HL-60/S4 treated with retinoic acid at 250 ng/mL for 4 days and 3 days (cell line): ENCODE results near the gene PRPS1.
"Not testable (repeated sequence)": the region's sequence is repeated elsewhere in the genome, so short reads cannot be mapped to it uniquely, and the experiment has no call there.

Experiments
- in situ Hi-C: fragments of 300-500 bp; cut with MboI; formaldehyde crosslinking; loops from 2 replicates; pipeline ENCODE4 v1.7.0; 2022; ENCODE audit warnings: low sequenced_read_pairs

PRPS1 gene

DNA sequence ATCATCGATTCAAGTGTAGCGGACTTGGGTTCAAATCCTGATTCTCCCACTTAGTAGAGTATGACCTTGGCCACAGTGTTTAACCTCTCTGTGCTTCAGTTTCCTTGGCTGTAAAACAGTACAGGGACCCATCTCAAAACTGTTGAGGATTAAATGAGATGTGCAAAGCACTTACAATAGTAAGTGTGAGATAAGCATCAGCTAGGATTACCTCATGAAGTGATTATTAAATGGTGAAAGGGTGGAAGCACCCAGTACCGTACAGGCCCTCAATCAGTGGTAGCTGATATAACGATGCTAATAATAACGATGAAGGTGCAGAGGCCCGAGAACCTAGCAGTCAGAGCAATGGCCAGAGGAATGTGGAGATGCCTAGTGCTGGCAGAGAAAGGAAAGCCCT is 45.1 kb downstream of the PRPS1 start:
- in situ Hi-C loops = loop anchor here (25.0 kb wide), 1 partner anchor 114 kb away; the partner anchor contains the start of genes NCBP2L and TSC22D3

DNA sequence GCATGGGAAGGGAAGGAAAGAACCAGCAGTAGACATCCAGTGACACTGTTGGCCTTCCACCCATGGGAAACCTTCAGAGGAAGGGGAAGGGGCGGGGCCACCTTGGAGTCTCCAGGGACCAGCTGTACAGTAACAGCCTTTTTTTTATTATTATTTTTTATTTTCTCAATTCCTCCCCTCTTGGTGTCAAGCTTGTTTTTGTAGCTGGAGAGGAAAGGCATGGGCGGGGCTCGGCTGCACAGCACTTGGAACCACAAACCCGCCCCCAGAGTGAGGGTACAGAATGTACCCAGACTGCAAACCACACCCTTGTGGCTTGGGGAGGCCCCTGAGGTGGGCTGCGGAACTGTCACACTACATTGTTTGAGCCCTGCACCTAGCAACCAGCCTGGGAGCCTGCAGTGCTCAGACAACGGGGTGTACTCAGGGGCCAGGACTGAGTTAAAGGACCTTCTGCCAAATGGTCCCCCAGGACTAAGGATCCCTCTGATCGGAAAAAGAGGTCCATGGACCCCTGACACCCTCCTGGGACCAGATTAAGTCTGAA is 45.7 kb downstream of the PRPS1 start:
- in situ Hi-C loops = loop anchor here (25.0 kb wide), 1 partner anchor 113 kb away; the partner anchor contains the start of genes NCBP2L and TSC22D3

DNA sequence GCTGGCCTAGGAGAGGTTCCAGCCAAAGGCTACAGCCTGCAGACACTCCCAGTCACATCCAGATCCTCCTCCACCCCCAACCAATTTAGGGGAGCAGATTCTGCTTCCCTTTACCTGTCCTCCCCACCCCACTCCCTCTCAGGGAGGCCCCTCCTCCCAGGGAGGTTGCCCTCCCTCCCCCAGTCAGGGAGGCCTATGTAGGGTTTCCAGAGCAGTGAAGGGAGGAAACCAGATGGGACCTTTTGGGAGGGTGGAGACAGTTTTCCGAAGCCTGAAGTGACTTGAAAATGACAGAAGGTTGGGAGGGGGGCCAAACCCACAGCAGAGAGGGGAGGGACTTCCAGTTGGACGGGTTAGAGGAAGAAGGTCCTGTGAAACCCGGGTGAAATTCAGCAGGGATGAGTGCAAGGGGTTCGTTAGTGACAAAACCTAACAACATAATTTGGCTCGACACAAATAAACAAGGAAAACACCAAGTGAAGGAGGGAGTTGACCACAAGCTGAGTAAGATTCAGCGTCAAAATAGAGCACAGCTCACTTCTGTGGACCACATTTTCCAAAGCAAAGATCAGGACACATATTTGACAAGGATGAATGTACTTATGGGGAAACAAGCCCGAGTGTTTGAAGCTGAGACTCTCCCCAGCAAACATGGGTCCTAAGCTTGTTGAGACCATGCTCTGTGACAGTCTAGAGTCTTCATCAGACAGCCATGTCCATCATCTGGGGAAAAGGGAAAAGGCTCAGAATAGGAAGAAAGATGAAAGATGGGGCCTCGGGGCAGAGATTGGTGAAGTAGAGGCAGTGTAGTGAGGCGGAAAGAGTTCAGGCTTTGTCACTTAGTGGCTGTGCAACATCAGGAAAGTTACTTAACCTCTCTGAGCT is 46.4 kb downstream of the PRPS1 start:
- in situ Hi-C loops = loop anchor here (25.0 kb wide), 1 partner anchor 113 kb away; the partner anchor contains the start of genes NCBP2L and TSC22D3

DNA sequence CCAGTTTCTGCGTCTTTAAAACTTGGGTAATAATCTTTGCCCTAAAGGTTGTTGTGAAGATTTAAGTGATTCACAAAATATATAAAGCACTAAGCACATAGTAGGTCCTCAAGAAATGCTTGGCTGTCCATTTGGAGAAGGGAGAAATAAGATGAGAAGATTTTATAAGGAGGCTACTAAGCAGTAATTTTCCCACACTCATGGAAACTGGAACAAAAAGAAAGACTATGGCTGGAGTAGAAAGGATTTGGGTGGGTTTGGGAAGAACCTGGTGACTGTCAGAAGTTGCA is 47.0 kb downstream of the PRPS1 start:
- in situ Hi-C loops = no loop called here

DNA sequence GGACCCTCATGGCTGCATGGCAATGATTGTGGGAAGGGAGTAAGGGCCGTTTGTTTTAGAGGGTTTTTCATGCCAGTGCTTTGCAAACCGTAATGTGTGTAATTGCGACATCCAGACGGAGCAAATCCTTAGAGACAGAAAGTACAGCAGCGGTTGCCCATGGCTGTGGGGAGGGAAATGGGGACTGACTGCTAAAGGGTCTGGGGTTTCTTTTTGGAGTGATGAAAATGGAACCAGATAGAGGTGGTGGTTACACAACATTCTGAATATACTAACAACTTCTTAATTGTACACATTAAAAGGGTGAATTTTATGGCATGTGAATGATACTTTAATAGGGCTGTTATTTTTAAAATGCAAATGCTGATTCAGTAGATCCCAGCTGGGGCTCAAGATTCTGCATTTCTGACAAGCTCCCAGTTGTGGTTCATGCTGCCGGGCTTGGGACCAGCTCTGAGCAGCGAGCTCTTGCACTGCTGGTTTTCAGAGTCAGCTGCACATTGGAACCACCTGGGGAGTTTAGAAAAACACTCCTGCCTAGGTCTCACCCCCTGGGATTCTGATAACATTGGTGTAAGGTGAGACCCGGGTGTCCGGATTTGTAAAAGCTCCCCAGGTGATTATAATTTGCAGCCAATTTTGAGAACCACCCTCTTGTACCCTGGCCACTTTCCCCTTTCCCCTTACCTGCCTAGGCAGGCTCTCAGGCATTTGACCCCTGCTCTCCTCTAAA is 47.7 kb downstream of the PRPS1 start:
- in situ Hi-C loops = no loop called here

DNA sequence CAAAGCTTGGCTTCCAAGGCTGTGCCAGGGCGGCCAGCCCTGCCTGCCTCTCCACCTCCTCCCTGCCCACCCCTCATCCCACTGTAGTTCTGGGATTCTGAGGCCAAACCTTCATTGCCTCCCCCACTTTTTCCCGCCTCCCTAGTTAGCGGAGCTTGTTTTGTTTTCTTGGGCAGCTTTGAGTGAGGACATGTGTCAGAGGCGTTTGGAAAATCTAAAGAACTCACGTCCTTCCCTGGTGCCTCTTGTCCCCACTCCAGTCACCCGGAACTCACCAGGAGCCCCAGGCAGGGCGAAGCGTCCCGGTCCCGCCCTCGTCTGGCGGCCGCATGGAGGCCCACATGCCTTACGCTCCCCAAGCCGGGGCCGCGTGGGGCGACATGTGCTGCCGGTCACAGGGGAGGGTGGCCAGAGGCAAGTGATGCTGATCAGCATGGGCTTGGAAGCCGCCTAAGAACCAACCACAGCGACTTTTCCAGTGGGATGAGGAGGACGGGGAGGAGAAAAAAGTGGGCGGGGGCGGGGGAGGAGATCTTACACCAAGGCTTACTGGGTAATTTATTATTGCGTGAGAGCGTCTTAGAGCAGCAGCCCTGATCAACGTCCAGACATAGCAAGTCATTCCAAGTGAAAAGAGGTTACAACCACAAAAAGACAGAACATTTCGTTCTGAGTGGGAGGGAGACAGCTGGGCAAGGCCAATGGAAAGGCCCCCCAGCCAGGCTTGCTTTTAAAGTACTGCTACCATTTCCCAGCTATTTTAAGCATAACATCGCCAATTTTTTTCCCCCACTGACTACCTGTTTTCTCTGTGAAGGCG is 48.5 kb downstream of the PRPS1 start:
- in situ Hi-C loops = no loop called here

DNA sequence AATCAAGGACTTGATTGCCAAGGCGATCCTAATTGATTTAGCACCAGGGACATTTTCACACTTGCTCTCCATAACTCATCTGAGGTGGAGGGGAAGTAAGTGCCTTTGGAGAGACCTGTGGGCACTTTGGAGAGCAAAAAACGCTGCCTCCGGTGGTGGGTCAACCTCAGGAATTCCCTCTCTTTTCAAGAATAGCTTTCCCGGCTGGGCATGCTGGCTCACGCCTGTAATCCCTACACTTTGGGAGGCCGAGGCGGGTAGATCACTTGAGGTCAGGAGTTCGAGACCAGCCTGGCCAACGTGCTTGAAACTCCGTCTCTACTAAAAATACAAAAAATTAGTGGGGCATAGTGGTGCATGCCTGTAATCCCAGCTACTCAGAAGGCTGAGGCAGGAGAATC is 49.2 kb downstream of the PRPS1 start:
- in situ Hi-C loops = no loop called here

DNA sequence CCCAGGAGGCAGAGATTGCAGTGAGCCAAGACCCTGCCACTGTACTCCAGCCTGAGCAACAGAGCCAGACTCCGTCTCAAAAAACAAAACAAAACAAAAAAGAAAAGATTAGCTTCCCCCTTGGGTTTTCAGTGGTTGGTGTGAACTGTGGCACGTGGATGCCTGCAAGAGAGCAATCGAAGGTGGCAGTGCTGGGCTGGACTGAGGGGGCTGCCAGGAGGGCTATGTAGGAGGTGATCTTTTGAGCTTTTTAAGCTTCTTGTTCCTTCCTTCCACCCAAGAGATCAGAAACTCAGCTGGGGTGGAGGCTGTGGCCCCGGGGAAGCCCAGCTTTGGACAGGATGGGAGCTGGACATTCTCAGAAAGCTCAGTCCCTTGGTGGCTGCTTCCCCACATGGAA is 49.6 kb downstream of the PRPS1 start:
- in situ Hi-C loops = no loop called here

DNA sequence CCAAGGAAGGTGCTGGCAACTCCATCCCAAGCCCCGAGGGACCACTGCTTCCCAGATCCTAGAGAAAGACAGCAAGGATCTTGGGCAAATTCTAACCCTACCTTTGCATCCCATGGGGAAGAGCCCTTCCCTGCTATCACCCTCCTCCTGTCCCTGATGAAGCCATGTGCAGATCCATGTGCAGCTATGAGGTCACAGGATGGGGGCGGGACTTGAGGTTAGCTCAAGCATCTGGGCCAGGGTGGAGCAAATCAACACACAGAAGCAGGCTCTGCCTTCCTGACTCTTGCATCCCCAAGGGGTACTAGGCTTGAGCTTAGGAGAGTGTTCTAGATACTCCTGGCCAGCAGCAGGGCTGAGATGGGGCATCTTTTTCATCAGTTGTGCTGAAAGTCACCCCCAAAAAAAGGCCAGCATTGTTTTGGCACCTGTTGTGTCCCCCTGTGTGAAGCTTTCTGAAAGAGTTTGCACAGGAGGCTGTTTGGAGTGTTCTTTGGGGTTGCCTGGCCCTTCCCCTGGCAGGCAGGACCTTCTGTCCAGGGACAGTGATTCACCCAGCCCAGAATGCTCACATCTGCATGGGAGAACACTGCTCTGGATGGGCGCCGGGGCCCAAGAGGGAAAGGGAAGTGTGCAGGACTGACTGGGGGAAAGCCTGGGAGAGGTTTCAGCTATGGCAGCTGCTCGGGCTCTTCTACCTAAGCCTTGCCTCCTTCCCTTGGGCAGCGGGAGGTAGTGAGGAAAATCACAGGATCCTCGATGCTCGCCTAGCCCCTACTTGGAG is 50.8 kb downstream of the PRPS1 start:
- in situ Hi-C loops = no loop called here

DNA sequence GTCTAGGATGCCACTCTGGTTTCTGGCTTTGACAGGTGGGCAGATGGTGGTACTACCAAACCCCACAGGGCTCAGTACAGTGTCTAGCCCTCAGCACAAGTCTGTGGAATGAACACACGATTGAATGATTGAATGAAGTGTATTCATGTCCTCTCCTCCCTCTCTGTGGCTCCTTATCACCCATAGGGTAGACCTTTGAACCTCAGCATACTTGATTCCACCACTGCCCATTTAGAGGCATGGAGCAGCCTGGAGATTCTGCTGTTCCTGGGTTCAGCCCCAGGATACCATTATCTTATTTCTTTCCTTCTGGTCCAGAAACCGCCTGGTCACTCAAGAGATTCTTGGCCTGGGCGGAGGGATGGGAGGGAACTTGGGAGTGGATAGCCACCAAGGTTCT is 53.9 kb downstream of the PRPS1 start:
- in situ Hi-C loops = no loop called here

DNA sequence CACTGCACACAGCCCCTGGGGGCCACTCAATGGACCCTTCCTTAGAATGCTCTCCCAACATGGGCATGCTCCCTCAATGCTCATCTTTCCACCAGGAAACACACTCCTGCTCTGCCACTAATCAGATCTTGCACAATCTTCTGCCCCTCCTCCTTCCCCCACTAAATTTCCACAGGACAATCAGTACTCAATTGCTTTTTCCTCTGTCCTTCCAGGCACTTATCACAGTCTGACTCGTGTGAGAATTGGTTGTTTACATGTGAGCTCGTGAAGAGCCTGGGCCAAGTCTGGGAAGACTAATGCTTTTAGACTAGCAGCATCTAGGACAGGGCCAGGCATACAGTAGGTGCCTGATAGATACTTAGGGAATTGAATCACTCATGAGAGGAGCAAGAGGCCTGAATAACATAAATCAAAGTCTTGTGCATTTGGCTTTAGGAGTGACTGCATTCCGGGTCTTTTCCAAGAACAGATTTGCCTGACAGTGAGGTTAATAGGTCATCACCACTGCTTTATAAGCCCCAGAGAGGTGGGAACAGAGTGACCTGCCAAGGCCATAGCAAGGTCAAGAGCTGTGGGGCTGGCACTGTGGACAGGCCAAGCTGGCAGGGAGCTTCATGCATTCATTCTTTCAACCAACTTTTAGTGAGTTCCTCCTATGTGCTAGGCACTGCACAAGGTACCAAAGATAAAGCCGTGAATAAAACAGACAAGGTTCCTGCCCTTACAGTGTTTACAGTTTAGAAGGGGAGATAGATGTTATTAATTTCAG is 55.0 kb downstream of the PRPS1 start:
- in situ Hi-C loops = no loop called here

DNA sequence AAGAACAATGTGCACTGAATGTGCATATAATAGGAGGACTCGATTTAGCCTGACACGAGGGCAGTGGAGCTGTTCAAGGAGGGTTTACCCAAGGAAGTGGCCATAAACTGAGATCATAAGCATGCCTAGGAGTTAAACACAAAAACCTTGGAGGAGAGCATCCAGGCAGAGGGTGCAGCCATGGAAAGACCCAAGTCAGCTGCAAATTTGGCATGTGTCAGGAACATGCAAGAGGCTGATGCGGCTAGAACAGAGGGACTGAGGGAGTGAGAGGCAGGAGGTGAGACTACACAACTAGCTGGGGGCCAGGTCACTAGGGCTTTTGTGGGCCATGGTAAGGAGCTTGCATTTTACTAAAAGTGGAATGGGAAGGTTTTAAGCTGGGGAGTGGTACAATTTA is 55.6 kb downstream of the PRPS1 start:
- in situ Hi-C loops = no loop called here

DNA sequence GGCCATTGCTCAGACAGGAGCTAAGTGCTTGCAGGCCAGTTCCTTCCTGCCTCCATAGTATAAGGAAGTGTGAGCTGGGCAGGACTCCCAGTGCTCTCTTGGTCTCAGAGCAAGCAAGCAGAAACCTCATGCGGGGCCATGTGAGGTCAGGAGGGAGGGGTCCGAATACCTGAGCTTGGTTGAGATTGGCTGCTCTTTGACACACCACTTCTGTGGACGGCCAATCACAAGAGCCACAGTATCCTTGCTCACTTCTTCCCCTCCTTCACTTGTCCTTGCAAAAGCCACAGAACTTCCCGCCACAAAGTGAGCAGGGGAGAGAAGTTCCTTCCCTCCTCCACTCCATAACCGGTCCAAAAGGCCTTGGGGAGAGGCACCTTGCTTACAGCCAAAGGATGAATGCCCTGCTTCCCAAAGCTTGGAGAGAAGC is 56.7 kb downstream of the PRPS1 start:
- in situ Hi-C loops = no loop called here

DNA sequence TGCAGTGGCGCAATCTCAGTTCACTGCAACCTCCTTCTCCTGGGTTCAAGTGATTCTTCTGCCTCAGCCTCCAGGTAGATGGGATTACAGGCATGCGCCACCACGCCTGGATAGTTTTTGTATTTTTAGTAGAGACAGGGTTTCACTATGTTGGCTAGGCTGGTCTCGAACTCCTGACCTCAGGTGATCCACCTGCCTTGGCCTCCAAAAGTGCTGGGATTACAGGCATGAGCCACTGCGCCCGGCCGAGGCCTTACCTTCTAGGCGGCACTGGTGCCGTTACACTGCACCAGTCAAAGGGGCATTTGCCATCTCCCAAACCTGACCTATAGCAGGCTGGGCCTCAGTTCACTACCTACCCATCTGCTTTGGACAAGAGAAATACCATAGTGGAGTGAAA is 57.3 kb downstream of the PRPS1 start:
- in situ Hi-C loops = not testable (repeated sequence)

DNA sequence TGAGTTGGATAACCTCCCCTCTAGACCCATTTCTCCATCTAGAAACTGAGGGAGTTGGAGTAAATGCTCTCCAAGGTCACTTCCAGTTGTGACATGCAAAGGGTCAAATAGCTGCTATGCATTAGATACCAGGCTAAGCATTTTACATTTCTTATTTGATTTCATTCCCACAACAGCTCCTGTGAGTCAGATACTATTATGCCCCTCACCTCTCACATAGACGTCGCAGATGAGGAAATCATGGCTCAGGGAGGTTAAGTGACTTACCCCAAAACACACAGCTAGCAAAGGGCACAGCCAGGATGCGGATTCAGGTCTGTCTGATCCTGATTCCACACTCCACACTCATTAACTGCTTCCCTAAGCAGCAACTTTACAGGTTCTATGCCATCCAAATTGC is 57.7 kb downstream of the PRPS1 start:
- in situ Hi-C loops = no loop called here

DNA sequence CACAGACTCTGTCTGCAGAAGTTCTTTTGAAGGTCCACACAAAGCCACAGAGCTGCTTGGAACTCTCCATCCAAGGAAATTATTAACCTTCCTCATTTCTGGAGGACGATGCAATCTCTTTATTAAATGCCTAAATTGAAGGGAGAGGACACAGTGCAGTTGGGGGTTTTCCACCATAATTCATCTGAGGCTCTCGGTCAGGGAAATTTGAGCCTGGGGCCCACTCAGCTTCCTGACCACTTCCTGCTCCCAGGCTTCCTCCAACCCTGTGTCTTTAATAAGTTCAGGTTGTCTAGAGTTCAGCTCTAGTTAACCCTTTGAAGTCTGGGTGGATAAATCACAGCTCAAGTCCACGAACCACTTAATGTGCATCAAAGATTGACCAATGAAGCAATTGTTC is 58.5 kb downstream of the PRPS1 start:
- in situ Hi-C loops = no loop called here

DNA sequence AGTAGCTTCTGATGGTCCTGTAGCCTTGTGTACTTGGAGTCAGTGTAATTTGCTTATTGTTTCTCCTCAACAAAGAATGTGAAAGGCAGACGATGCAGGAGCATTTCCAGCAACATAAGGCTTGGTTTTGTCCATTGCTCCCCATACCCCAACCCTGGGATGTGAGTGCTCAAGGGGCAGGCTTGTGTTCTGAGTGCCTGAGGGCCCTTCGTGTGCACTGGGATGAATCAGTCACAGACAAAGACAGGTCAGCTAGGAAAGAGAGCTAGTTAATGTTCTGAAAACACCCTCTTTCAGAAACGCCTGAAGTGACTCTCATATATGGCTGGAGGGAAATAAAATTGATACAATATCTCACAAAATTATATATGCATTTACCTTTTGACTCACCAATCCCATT is 59.1 kb downstream of the PRPS1 start:
- in situ Hi-C loops = no loop called here

DNA sequence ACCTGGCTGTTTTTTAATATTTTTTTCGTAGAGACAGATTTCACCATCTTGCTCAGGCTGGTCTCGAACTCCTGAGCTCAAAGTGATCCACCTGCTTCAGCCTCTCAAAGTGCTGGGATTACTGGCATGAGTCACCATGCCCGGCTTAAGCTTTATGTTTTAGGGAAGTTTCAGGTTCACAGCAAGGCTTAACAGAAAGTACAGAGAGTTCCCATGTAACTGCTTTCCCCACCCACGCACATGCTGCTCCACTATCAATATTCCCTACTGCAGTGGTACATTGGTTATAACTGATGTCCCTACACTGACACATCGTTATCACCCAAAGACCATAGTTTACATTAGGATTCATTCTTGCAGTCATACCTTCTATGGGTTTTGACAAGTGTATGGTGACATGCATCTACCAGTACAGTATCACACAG is 62.7 kb downstream of the PRPS1 start:
- in situ Hi-C loops = no loop called here

DNA sequence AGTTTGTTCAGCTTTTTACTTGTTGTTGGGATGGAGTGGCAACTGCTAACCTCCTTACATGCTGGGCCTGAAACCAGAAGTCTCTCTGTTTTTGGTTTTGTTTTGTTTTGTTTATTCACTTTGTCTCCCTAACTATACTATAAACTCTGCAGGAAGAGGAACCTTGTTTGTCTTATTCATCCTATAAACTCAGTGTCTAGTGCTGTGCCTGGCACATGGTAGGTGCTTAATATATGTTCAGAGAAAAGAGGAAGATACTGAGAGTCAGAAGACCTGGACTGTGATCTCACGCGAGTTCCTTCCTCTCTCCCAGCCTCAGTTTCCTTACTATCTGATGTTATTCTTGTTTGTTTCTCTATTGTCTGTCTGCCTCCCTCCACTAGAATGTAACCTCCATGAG is 71.3 kb downstream of the PRPS1 start:
- in situ Hi-C loops = no loop called here
